GM23338 (cell line): ENCODE results near the gene CHN1.

Experiments used
- CREB1 ChIP-seq: fragments of 250-450 bp; sonication (Bioruptor Pico); IDR thresholded peaks from 2 replicates; pipeline ENCODE4 v1.5.0; 2020; ENCODE audit warnings: low read depth, mild to moderate bottlenecking, moderate library complexity
- ETS1 ChIP-seq: IDR thresholded peaks from 2 replicates; pipeline ENCODE4 v1.6.1; 2016; ENCODE audit warnings: antibody characterized with exemption
- EZH2 ChIP-seq: fragments of 200-600 bp; sonication (generic); IDR thresholded peaks from one replicate; pipeline ENCODE4 v1.8.0; 2017; ENCODE audit warnings: antibody characterized with exemption, mild to moderate bottlenecking, low read depth; ENCODE audit not compliant: unreplicated experiment
- JUNB ChIP-seq: IDR thresholded peaks from one replicate; pipeline ENCODE4 v1.6.1; 2016; ENCODE audit warnings: antibody characterized with exemption; ENCODE audit not compliant: unreplicated experiment
- POLR2AphosphoS5 ChIP-seq: IDR thresholded peaks from 2 replicates; pipeline ENCODE4 v1.6.1; 2016; ENCODE audit warnings: antibody characterized with exemption, low read depth
- ZNF114 ChIP-seq: fragments of 250-450 bp; sonication (Bioruptor Pico); IDR thresholded peaks from 2 replicates; pipeline ENCODE4 v1.5.0; 2020; ENCODE audit warnings: mild to moderate bottlenecking, moderate library complexity
- ZNF331 ChIP-seq: fragments of 250-450 bp; sonication (Bioruptor Pico); IDR thresholded peaks from 2 replicates; pipeline ENCODE4 v1.5.0; 2020; ENCODE audit warnings: low read depth, mild to moderate bottlenecking, moderate library complexity
- TF ChIP-seq, protein P1 (sequence below), 2 experiments: fragments of 200-600 bp in 1 of 2; sonication (generic) in 1 of 2; conservative IDR thresholded peaks; 2 replicates each; pipeline versions ENCODE4 v1.5.1 to v1.6.1; 2016 to 2017; ENCODE audit warnings: antibody characterized with exemption in 2 of 2, low read depth in 2 of 2, mild to moderate bottlenecking in 2 of 2, moderate library complexity in 1 of 2
- TF ChIP-seq, protein P2 (sequence below): IDR thresholded peaks from one replicate; pipeline ENCODE4 v1.6.1; 2018; ENCODE audit warnings: antibody characterized with exemption; ENCODE audit not compliant: unreplicated experiment

DNA sequence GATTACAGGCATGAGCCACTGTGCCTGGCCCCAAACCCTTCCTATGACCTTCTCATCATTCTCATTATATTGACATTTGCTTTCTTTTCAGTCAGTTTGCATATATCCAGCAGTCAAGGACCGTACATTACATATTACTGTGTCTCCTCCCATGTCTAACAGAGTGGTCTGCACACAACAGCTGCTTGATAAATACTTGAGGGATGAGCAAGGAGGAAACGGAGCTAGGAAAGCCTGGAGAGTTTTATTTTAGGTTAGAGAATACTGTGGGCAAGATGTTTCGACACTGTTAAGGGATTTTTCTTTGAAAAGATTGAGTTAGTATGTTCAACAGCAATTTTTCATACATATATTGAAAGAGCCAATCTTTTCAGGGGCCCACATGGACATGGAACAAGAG lies 164.7 kb downstream of the CHN1 start:
- TF ChIP-seq ETS1 (no peak), EZH2 (no peak), POLR2AphosphoS5 (no peak), CREB1 (no peak), ZNF331 (CRISPR knock-in tag) (no peak), ZNF114 (CRISPR knock-in tag) (no peak), JUNB (no peak)
- TF ChIP-seq, protein P1, sequence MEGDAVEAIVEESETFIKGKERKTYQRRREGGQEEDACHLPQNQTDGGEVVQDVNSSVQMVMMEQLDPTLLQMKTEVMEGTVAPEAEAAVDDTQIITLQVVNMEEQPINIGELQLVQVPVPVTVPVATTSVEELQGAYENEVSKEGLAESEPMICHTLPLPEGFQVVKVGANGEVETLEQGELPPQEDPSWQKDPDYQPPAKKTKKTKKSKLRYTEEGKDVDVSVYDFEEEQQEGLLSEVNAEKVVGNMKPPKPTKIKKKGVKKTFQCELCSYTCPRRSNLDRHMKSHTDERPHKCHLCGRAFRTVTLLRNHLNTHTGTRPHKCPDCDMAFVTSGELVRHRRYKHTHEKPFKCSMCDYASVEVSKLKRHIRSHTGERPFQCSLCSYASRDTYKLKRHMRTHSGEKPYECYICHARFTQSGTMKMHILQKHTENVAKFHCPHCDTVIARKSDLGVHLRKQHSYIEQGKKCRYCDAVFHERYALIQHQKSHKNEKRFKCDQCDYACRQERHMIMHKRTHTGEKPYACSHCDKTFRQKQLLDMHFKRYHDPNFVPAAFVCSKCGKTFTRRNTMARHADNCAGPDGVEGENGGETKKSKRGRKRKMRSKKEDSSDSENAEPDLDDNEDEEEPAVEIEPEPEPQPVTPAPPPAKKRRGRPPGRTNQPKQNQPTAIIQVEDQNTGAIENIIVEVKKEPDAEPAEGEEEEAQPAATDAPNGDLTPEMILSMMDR (conservative IDR thresholded peaks at IDR 0.05; ENCODE audit: low read depth in 2 of 2), result no peak
- TF ChIP-seq, protein P2, sequence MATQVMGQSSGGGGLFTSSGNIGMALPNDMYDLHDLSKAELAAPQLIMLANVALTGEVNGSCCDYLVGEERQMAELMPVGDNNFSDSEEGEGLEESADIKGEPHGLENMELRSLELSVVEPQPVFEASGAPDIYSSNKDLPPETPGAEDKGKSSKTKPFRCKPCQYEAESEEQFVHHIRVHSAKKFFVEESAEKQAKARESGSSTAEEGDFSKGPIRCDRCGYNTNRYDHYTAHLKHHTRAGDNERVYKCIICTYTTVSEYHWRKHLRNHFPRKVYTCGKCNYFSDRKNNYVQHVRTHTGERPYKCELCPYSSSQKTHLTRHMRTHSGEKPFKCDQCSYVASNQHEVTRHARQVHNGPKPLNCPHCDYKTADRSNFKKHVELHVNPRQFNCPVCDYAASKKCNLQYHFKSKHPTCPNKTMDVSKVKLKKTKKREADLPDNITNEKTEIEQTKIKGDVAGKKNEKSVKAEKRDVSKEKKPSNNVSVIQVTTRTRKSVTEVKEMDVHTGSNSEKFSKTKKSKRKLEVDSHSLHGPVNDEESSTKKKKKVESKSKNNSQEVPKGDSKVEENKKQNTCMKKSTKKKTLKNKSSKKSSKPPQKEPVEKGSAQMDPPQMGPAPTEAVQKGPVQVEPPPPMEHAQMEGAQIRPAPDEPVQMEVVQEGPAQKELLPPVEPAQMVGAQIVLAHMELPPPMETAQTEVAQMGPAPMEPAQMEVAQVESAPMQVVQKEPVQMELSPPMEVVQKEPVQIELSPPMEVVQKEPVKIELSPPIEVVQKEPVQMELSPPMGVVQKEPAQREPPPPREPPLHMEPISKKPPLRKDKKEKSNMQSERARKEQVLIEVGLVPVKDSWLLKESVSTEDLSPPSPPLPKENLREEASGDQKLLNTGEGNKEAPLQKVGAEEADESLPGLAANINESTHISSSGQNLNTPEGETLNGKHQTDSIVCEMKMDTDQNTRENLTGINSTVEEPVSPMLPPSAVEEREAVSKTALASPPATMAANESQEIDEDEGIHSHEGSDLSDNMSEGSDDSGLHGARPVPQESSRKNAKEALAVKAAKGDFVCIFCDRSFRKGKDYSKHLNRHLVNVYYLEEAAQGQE, result no peak
